Inferior parietal cortex (tissue), 1 donor: Measurements from ENCODE around the gene HIPK4.
"Not testable (repeated sequence)": the region's sequence is repeated elsewhere in the genome, so short reads cannot be mapped to it uniquely, and the experiment has no call there.

Experiments used
- DNase-seq: peaks from one replicate; pipeline ENCODE4 v3.0.0-alpha.2; 2016; ENCODE audit errors: extremely low spot score

Gene HIPK4

DNA sequence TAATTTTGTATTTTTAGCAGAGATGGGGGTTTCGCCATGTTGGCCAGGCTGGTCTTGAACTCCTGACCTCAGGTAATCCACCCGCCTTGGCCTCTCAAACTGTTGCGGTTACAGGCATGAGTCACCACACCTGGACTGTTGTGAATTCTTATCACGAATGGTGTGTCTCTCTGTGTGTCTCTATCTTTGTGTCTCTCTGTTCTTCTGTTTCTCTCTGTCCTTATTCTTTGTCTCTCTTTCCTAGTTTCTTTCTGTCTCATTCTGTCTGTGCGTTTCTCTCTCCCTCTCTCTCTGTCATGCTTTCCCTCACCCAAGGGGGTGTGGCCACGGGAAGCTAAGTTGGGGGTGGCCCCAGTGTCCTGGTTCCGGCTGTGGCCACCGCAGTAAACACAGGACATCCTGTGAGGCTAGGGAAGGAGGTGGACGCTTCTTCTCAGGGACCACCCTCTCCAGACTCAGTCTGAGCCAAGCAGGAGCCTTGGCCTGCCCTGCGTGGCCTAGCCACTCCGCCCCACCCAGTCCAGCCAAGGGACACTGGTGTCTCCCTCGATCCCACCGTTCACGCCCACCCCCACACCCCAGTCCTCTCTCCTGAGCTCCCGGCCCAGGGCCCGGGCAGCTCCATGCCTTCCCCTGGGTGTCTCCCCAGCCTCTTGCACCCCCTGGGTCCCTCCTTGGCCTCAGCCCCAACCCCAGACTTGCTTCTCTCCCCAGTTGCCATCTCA is 27.1 kb upstream of the HIPK4 start:
- DNase-seq: peak; percentile 5

DNA sequence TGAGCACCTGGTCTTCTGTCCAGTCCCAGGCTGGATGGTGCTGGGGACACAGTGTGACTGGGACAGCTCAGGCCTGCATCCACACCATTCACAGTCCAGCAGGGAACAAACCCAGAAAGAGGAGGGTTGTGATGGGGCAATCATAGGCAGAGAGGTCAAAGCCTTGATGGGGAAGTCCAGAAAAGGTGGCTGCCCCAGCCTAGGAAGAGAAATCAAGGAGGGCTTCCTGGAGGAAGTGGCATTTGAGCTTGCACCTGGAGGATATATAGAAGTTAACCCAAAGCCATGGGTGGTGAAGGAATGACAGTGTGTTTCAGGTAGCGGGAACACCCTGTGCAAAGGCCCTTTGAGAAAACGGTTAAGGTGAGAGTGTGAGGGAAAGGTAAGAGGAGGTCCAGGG is 25.8 kb upstream of the HIPK4 start:
- DNase-seq: no peak

DNA sequence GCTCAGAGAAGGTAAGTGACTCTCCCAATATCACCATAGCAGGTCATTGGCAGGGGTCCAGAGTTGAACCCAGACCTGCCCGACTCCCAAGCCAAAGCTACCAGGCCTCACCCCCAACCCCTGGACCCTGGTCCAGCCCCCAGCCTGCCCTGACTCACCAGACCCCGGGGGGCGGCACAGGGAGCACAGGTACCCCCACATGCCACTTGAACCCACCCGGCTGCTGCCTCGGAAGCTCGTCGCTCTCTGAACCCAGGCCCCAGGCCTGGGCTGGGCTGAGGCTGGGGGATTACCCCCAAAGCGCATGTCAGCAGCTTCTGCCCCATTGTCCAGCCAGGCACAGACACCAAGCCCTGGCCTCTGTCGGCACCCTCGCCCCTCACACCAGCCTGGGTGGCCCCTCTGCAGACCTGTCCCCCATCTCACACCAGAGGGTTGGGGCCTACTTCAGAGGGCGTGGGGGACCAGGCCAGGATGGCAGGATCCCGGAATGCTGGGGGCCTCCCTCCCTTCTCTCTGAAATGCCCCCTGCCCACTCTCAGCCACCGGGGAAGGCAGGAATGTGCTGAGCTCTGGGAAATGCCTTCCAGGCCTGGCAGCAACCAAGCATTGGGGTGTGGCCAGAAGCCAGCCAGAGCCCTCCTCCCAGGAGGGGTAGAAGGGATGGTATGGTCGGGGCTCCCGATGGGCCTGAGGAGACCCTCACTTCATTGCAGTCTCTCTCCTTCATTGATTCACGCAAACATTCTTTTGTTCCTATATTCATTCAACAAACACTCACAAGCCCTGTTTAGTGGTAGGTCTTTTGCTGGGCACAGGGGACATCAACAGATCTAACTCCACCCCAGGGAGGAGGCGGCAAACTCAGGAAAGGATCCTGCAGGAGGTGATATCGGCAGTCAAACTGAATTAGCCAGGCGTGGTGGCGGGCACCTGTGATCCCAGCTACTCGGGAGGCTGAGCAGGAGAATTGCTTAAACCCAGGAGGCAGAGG is 24.9 kb upstream of the HIPK4 start:
- DNase-seq: no peak

DNA sequence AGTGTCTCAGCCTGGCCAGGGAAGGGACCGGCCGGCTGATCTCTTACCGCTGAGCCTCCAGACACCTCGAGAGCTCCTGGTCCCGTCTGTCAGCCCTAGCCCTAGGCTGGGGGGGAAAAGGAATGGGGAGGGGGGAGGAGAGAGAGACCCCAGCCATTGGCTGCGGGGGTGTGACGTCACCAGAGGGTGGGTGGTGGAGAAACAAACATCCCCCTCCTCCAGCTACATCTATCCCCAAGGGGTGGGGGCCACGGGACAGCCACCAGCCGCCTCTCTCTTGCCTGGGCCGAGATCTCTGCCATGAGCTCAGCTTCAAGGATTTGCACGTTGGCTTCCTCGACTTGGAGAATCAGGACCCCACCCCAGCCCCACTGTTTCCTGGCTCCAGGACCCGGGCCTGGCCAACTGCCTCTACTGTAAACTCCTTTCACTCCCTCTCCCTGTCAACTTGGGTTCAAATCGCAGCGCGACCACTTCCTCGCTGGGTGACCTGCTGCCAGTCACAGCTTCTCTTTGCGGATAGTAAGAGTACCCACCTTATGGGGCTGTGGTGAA is 23.4 kb upstream of the HIPK4 start, which contains the start of gene PRX:
Gene PRX, minus strand, starts transcription at position 88 of the 555 bp plus-strand sequence. CDS start 5,446 bp downstream, outside the sequence.
- DNase-seq: no peak

DNA sequence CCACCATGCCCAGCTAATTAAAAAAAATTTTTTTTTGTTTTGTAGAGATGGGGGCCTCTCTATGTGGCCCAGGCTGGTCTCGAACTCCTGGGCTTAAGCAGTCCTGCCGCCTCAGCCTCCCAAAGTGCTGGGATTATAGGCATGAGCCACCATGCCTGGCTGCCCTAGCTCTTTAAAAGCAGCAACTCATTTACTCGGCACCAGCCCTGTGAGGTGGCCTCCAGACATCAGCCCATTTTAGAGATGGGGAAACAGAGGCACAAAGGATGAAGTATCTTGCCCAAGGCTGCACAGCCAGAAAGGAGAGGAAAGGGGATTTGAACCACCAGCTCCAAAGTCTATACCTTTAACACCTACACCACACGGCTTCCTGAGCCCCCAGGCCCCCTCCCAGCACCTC is 22.9 kb upstream of the HIPK4 start:
- no peak for DNase-seq

DNA sequence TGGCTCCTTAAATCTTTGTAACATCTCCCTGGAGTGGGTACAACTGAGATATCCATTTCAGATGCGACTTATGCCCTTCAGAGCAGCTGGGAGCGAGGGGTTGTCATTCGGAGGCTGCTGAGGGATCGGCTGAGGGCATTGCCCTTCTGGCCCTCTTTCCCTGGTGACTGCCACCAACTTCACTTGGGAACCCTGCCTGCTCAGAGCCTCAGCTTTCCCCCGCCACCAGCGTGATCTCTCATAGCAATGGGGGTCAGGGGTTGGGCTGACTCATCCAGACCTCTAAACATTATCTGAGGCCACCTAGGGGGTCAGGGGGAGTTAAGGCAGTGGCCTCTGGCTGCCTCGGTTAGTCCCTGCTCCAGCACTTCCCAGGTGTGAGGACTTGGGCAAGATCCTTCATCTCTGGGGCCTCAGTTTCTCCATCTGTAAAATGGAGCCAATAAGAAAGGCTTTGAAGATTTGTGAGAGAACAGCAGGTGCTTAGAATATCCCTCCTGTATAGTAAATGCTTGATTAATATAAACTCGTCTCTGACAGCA is 22.0 kb upstream of the HIPK4 start:
- DNase-seq: no peak

DNA sequence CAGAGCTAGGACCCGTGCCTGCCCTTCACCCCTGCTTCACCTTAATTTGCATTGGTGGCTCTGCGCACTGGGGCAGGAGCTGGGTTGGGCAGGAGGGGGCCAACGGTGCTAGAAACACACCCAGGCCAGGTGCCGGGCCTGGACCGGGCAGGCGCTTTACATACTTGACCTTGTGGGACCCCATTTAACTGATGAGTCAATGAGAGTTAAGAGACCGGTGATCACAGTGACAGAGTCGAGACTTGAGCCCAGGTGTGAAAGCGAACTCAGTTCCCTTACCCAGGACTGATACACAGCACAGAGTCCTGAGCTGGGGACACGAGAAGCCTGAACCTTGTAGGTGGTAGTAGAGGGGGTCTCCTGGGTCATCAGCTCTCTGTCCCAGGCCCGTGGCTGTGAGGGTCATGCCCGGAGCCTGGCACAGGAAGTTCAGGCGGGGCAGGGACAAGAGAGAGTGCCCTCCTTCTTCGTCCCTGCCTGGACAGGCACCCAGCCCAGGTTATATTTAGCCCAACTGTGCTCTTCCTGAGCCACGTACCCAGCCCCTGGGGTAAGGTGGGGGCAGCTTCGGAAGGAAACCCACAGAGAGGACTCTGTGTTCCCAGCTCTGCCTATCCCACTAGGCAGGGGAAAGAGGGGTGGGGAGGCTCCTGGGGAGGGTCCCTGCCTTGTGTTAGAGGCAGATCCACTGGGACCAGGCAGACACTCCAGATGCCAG is 21.3 kb upstream of the HIPK4 start:
- no peak for DNase-seq

DNA sequence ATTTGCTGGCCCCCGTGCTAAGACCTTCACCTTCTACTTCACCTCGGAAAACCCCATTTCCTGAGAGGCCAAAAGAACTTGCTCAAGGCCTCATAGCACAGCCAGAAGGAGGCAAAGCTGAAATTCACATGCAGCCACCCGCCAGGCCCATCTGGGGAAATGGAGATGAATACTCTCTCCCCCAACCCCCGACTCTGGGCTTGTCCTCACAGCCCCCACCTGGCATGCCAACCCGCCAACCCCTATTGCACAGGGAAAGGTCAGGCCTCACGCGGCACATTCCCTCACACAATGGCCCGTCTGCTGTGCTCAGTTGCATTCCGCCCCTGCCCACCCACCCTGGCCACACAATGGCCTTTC is 20.0 kb upstream of the HIPK4 start:
- DNase-seq: no peak

DNA sequence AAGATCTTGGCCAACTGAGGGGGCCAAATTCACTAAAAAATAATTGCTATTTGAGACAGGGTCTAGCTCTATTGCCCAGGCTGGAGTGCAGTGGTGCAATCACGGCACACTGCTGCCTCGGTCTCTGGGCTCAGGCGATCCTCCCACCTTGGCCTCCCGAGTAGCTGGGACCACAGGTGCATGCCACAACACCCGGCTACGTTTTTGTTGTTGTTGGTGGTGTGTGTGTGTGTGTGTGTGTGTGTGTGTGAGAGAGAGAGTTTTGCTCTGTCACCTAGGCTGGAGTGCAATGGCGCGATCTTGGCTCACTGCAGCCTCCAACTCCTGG is 18.6 kb upstream of the HIPK4 start:
- not testable (repeated sequence) for DNase-seq

DNA sequence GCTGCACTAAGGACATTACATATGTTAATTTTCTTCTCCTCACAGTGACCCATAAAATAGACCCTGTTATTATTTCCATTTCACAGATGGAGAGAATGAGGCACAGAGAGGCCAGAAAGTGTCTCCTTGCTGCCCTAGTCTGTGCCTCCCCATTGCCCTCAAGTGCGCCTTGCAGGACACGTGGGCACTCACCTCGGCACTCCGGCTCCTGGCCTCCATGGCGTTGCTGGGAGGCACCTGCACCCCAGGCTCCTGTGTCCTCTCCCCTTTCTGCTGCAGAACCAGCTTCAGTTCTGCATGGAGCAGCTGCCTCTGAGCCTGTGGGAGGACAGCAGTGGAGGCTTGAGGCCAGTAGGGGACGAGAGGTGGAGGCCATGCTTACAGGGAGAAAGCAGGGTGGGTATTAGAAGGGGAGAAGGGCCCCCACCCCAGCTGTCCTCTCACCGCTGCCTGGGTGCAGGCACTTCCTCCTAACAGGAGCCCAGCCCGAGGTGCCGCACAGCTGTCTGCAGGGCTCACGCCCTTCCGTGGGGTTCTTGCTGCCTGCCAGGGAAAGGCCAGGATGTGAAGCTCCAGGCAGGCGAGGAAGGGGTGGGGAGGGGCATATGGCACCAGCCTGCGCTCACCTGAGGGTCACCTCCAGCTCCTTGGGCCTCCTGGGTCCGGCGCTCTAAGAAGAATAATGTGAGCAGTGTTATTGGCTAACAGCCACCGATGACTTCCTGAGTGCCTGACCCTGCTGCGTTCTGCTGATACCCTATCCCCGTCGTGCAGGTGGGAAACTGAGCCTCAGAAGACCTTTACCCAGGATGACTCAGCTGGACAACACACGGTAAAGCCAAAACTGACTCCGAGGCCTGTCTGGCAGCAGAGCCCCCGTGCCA is 18.0 kb upstream of the HIPK4 start:
- no peak for DNase-seq

DNA sequence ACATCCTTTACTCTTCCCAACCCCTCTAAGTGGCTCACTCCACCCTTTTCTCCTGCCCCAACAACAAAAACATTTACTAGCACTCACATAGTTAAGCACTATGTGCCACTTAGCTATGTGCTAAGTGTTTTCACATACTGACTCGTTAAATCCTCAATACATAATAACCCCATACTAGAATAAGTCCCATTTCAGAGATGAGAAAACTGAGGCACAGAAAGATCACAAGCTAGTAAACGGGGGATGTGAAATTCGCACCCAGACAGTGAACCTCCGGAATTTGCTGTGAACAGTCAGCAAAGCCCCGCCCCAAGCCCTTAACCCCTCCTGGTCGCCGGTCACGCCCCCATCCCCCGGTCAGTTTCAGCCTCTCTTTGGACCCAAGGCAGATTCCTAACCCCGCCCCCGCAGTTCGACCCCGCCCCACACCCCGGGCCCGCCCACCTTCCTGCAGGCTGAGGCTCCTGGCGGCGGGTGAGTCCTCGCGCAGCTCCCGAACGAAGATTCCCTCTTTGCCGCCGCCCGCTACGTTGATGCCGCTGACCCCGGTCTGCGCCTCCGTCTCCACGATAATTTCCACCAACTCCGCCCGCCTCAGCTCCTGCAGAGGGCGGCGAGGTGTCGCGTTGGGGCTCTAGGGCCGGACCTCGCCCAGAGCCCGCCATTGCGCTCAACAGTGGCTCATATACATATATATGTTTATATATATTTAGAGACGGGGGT is 13.4 kb upstream of the HIPK4 start:
- no peak for DNase-seq

DNA sequence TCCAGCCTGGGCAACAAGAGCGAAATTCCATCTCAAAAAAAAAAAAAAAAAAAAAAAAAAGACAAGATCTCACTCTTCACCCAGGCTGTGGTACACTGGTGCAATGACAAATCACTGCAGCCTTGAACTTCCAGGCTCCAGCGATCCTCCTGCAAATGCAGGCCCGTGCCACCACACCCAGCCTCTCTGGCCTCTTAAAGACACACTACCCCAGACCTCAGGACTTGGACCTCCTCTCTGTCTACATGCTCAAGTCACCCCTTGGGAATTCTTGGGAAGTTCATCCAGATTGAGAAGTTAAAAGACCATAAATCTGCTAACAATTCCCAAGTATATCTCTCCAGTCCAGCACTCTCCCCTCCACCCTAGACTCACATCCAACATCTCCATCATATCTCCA is 10.6 kb upstream of the HIPK4 start:
- DNase-seq: no peak

DNA sequence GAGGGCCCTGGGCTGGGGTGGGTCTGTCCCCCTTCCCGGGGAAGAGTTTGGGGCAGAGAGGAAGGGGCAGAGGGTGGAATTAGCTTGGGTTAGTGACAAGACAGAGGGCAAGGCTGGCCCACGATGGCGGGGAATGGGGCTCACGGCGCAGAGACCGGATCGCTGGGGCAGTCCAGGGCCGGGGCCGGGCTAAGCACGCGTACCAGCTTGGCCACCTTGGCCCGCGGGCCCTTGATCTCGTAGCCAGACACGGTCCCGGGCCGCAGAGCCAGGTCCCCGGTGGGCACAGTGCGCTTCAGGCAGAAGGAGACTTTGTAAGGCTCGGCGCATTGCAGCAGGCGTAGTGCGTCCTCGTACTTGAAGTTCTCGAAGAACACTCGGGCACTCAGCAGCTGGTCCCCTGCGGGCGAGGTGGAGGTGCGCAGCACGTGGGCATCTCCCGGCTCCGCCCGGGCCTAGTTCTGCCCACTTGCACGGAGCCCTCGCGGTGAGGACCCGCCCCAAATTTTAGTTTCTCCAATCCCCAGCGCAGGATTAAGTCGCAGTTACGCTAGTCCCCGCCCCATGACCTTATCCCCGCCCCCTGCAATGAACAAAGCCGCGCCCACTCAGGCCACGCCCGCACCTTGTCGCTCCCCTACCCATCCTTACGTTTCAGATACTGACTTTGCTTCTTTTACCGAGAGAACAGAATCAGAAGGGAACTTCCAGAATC is 8.6 kb upstream of the HIPK4 start:
- DNase-seq: no peak

DNA sequence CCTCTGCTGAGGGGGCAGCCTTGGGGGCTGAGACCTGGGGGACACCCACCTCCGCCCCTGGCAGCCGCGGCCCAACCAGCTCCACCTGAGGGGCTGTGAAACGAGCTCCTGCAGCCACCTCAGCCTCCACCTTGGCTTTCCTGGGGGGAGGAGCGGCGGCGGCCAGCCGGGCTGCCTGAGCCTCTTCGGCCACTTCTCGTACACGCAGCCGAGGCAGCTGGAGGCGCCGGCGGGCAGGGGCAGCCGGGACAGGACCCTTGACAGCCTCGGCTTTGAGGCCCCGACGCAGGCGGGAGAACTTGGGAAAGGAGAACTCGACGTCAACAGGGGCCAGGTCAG is 7.6 kb upstream of the HIPK4 start:
- no peak for DNase-seq

DNA sequence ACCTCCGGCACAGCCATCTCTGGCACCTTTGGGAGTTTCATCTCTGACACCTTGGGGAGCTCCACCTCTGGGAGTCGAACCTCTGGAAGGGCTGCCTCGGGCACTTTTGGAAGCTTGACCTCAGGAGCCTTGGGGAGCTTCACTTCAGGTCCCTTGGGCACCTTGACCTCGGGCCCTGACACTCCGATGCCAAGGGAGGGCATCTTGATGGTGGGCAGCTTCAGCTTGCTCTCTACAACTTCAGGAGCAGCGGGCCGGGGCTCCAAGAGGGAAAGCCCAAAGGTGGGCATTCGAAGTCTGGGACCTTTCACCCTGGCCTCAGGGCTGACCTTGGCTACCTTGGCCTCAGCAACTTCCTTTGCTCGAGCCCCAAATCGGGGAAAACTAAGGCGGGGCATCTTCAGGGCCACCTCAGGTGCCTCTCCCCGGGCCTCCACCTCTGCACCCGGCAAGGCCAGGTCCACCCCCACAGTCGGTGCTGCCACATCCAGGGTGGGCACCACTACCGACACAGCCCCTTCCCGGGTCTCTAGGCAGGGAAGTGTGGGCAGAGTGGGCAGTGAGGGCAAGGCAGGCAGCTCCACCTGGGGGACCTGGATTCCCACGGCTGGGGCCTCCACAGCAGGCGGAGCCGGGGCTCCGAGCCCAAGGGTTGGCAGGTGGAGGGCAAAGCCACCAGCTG is 7.0 kb upstream of the HIPK4 start:
- DNase-seq: no peak

DNA sequence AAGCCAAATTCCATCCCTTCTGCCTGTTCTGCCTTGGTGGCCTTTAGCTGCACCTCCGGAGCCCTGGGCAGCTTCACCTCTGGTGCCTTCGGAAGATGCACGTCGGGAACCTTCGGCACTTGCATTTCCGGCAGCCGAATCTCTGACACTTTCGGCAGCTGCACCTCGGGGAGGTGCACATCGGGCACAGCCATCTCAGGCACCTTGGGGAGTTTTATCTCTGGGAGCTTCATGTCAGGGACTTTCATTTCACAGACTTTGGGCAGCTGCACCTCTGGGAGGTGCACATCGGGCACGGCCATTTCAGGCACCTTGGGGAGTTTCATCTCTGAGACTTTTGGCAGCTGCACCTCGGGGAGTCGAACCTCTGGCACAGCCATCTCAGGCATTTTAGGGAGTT is 6.0 kb upstream of the HIPK4 start:
- DNase-seq: no peak

DNA sequence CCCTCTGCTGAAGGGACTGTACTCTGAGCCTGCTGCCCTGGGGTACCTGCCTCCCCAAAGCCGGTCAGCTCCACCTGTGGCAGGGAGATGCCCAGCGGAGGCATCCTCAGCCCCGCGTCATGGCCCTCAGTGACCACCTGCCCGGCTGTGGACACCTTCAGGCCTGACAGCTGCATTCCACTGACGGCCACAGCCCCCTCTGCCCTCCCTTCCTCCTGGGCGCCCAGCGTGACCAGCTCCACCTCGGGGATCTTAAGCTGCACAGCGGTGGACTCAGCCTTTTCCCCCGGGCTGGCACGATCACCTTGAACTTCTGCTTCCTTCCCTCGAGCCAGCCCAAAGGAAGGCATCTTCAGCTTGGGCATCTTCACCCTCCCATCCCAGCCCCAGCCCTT is 4.8 kb upstream of the HIPK4 start:
- DNase-seq: no peak

DNA sequence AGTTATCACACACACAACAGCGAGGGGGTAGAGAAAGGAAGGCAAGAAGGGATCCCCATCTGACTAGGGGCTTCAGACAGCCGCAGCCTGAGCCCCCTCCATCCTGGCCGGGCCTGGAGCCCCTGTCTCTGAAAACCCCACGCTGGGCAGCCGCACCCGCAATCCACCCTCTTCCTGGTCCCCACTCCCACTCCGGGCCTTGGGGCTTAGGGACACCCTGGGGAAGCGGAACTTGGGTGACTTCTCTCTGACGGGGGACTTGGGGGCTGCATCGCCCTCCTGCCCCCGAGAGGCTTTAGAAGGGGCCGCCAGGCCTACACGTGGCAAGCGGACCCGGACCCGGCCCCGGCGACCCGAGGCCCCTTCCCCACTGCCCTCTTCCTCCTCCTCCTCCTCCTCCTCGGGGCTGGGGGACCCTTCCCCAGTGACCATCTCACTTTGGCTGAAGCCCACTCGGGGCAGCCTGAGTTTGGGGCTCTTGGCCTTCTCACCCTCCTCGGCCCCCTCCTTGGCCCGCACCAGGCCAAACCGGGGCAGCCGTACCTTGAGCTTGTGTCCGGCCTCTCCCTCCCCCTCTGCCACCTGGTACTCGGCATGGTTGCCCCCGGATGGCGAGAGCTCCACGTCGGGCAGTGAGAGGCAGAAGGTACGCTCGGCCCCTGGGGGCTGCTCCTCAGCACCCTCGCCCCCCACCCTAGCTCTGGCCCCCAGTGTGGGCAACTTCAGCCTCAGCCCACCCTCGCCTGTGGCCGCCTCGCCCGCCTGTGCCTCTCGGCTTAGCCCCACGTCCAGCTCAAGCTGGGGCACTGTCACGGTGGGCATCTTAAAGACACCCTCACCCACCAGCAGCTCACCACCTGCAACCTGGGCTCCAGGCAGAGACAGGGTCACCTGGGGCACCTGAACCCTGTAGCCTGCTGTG is 4.2 kb upstream of the HIPK4 start:
- DNase-seq: no peak
